ENCODE results near the gene MLLT6.

MLLT6 gene

GRCh38 chr17:38704606-38705522 lies at the start of gene MLLT6:
TSS of gene MLLT6 (plus strand) at chr17:38705273. CDS start at chr17:38705633, 360 bp downstream.
- DNase-seq, result peak; percentile 84 to 91

- DNase-seq, result no peak
Measured at GRCh38 chr17:38656959-38657823, 47.9 kb upstream of the MLLT6 start.

GRCh38 chr17:38657824-38658740 lies 47.0 kb upstream of the MLLT6 start:
- DNase-seq, result no peak

GRCh38 chr17:38658741-38659345 lies 46.2 kb upstream of the MLLT6 start:
- DNase-seq, result no peak

GRCh38 chr17:38659415-38659814 lies 45.7 kb upstream of the MLLT6 start:
- DNase-seq, result no peak

GRCh38 chr17:38660097-38661025 lies 44.7 kb upstream of the MLLT6 start:
- no peak for DNase-seq

GRCh38 chr17:38663125-38663751 lies 41.8 kb upstream of the MLLT6 start:
- peak; percentile 12 to 39 for DNase-seq

- DNase-seq, result no peak
Measured at GRCh38 chr17:38663964-38664644, 41.0 kb upstream of the MLLT6 start.

- DNase-seq, result peak; percentile 57 to 67
Measured at GRCh38 chr17:38667099-38667786, 37.8 kb upstream of the MLLT6 start.

GRCh38 chr17:38667787-38668122 lies 37.3 kb upstream of the MLLT6 start:
- DNase-seq, result no peak

- no peak for DNase-seq
Measured at GRCh38 chr17:38669520-38669919, 35.6 kb upstream of the MLLT6 start.

GRCh38 chr17:38671939-38672720 lies 32.9 kb upstream of the MLLT6 start:
- DNase-seq, result no peak

- no peak for DNase-seq
Measured at GRCh38 chr17:38672788-38673706, 32.0 kb upstream of the MLLT6 start.

GRCh38 chr17:38673707-38674013 lies 31.4 kb upstream of the MLLT6 start:
- DNase-seq, result no peak

GRCh38 chr17:38674014-38674748 lies 30.9 kb upstream of the MLLT6 start:
- DNase-seq, result peak in 1 of 2 donors; percentile 27

GRCh38 chr17:38674749-38675615 lies 30.1 kb upstream of the MLLT6 start, which contains the start of gene EPOP:
TSS of gene EPOP (minus strand) at chr17:38674957. CDS start at chr17:38674495, 462 bp downstream.
- peak; percentile 84 to 90 for DNase-seq

All from CD4-positive, alpha-beta T cell treated with Interferon alpha-2 for 1 hour (primary cell).